COLO829 (cell line): ENCODE measurements around the gene GPR146.
"Not testable (repeated sequence)": the region's sequence is repeated elsewhere in the genome, so short reads cannot be mapped to it uniquely, and the experiment has no call there.

ENCODE experiments used
- DNase-seq: peaks from one replicate; pipeline ENCODE4 v3.0.0; 2012; ENCODE audit warnings: low spot score

The GPR146 gene

GRCh38 chr7:1044189-1045068 is at the start of gene GPR146:
TSS of gene GPR146 (plus strand) at chr7:1044546. CDS start at chr7:1057516, 12,970 bp downstream.
- DNase-seq = peak; percentile 99

- no peak for DNase-seq
Measured at GRCh38 chr7:994592-995308, 49.6 kb upstream of the GPR146 start.

GRCh38 chr7:995571-995970 is 48.8 kb upstream of the GPR146 start:
- no peak for DNase-seq

GRCh38 chr7:996079-996872 is 48.1 kb upstream of the GPR146 start:
- DNase-seq = no peak

GRCh38 chr7:997404-998395 is 46.6 kb upstream of the GPR146 start:
- no peak for DNase-seq

GRCh38 chr7:999149-999879 is 45.0 kb upstream of the GPR146 start:
- no peak for DNase-seq

GRCh38 chr7:999941-1000935 is 44.1 kb upstream of the GPR146 start:
- DNase-seq = no peak

GRCh38 chr7:1001069-1001770 is 43.1 kb upstream of the GPR146 start:
- not testable (repeated sequence) for DNase-seq

- not testable (repeated sequence) for DNase-seq
Measured at GRCh38 chr7:1002026-1002425, 42.3 kb upstream of the GPR146 start.

- not testable (repeated sequence) for DNase-seq
Measured at GRCh38 chr7:1002445-1002844, 41.9 kb upstream of the GPR146 start.

GRCh38 chr7:1004018-1004852 is 40.1 kb upstream of the GPR146 start:
- no peak for DNase-seq

- DNase-seq = no peak
Measured at GRCh38 chr7:1005303-1005702, 39.0 kb upstream of the GPR146 start.

GRCh38 chr7:1007901-1008300 is 36.4 kb upstream of the GPR146 start:
- DNase-seq = no peak

GRCh38 chr7:1008733-1009363 is 35.5 kb upstream of the GPR146 start:
- no peak for DNase-seq

- DNase-seq = no peak
Measured at GRCh38 chr7:1009747-1010146, 34.6 kb upstream of the GPR146 start.

GRCh38 chr7:1010226-1010625 is 34.1 kb upstream of the GPR146 start:
- DNase-seq = no peak
